Upper lobe of left lung (tissue), 6 donors: ENCODE measurements around the gene GLIS1. TPM values are rescaled to one million over a fixed set of nuclear protein-coding genes. Genes with fewer than 3 reads are reported as not detected.

Source experiments
- ATAC-seq, 2 donors: fragments of 200-7000 bp; cut with Tn5 transposase; one replicate each; pipeline ENCODE4 v1.9.1; 2022; ENCODE audit warnings: mild to moderate bottlenecking in 2 of 2, moderate library complexity in 2 of 2; ENCODE audit not compliant: low FRiP score in 2 of 2
- DNase-seq, 2 donors: peaks; one replicate each; pipeline ENCODE4 v3.0.0-alpha.2; 2019 to 2020
- H3K27ac ChIP-seq, 4 donors: fragments of 200-600 bp; sonication (generic); one replicate each; pipeline ENCODE4 v1.5.1; 2016 to 2019
- H3K27me3 ChIP-seq, 4 donors: fragments of 200-600 bp; sonication (generic); one replicate each; pipeline ENCODE4 v1.5.1; 2017 to 2019
- H3K36me3 ChIP-seq, 4 donors: fragments of 200-600 bp; sonication (generic); one replicate each; pipeline ENCODE4 v1.5.1; 2016 to 2019
- H3K4me1 ChIP-seq, 4 donors: fragments of 200-600 bp; sonication (generic); one replicate each; pipeline ENCODE4 v1.5.1; 2018 to 2019
- H3K4me3 ChIP-seq, 4 donors: fragments of 200-600 bp; sonication (generic); one replicate each; pipeline ENCODE4 v1.5.1; 2017 to 2019; ENCODE audit warnings: mild to moderate bottlenecking in 2 of 4, moderate library complexity in 1 of 4
- H3K9me3 ChIP-seq, 4 donors: fragments of 200-600 bp; sonication (generic); one replicate each; pipeline ENCODE4 v1.5.1; 2018 to 2019
- EP300 ChIP-seq, 4 donors: sonication (generic); formaldehyde crosslinking; IDR thresholded peaks; one replicate each; pipeline ENCODE4 v1.5.1; 2017; ENCODE audit warnings: antibody characterized with exemption in 4 of 4, control low read depth in 2 of 4
- POLR2A ChIP-seq, 4 donors: fragments of 450-650 bp; IDR thresholded peaks; one replicate each; pipeline ENCODE4 v1.5.1; 2016 to 2017; ENCODE audit warnings: antibody characterized with exemption in 4 of 4, mild to moderate bottlenecking in 2 of 4
- POLR2AphosphoS5 ChIP-seq, 2 donors: sonication (generic); formaldehyde crosslinking; IDR thresholded peaks; one replicate each; pipeline ENCODE4 v1.5.1; 2017; ENCODE audit warnings: antibody characterized with exemption in 2 of 2
- WGBS, 2 donors: methylation state at CpG; one replicate each; pipeline ENCODE4 v1.1.5; 2017 to 2018; 5-methylcytosine and 5-hydroxymethylcytosine counted together
- total RNA-seq, 6 donors: library from RNA; depleted of rRNA in 4 of 6; stranded (reverse); fragments of >200 nt in 4 of 6; gene quantifications; one replicate each; pipeline versions ENCODE4 v1.1.0 to v1.2.1, GENCODE V29; 2016 to 2021
- TF ChIP-seq, protein P1 (sequence below), 6 experiments: fragments of 450-650 bp in 4 of 6; fragments of 200-600 bp in 2 of 6; sonication (generic) in 2 of 6; IDR thresholded peaks; one replicate each; pipeline ENCODE4 v1.5.1; 2016 to 2019; ENCODE audit warnings: antibody characterized with exemption in 6 of 6
- donor health status: DM: no; HTN: no; CAD: no; lungs with moderate emphysema.
- donor health status: DM: no; HTN: yes; CAD: no; lungs with severe emphysema.

GLIS1 gene
- total RNA-seq, 6 donors from 2014 or later, result 0.26 to 1.0 TPM; not detected in 4

DNA sequence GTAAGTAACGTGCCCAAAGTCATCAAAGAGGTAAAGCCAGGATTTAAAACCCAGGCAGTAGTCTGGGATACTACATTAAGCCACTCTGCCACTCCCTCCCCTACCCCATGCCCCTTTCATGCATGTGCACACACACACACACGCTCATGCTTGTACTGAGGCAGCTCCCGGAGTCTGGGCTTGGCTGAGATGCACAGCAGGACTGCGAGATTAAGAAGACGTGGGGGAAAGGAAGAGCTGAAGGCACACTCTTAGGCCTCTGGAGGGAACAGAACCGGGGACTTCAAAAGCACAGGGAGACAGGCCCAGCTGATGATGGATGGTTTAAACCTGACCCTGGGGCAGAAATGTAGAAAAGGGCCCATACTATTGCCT lies 98.3 kb downstream of the GLIS1 start:
- Histone ChIP-seq H3K9me3 (no peaks in the 10 kb centered on the region), H3K36me3 (no peaks in the 10 kb centered on the region), H3K4me1 (no peaks in the 10 kb centered on the region), H3K27me3 (no peaks in the 10 kb centered on the region), H3K4me3 (no peak overlapping the region), H3K27ac (no peak overlapping the region)
- TF ChIP-seq, protein P1, sequence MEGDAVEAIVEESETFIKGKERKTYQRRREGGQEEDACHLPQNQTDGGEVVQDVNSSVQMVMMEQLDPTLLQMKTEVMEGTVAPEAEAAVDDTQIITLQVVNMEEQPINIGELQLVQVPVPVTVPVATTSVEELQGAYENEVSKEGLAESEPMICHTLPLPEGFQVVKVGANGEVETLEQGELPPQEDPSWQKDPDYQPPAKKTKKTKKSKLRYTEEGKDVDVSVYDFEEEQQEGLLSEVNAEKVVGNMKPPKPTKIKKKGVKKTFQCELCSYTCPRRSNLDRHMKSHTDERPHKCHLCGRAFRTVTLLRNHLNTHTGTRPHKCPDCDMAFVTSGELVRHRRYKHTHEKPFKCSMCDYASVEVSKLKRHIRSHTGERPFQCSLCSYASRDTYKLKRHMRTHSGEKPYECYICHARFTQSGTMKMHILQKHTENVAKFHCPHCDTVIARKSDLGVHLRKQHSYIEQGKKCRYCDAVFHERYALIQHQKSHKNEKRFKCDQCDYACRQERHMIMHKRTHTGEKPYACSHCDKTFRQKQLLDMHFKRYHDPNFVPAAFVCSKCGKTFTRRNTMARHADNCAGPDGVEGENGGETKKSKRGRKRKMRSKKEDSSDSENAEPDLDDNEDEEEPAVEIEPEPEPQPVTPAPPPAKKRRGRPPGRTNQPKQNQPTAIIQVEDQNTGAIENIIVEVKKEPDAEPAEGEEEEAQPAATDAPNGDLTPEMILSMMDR (IDR thresholded peaks at IDR 0.05), result no peak
- TF ChIP-seq EP300 (IDR thresholded peaks at IDR 0.05) (no peak), POLR2AphosphoS5 (IDR thresholded peaks at IDR 0.05) (no peak), POLR2A (IDR thresholded peaks at IDR 0.05) (no peak)
- no peak for ATAC-seq
- 64 to 81% methylated on average over 6 of the region's 6 CpGs for WGBS, 2 donors
- peak in 1 of 2 donors; percentile 9 for DNase-seq

DNA sequence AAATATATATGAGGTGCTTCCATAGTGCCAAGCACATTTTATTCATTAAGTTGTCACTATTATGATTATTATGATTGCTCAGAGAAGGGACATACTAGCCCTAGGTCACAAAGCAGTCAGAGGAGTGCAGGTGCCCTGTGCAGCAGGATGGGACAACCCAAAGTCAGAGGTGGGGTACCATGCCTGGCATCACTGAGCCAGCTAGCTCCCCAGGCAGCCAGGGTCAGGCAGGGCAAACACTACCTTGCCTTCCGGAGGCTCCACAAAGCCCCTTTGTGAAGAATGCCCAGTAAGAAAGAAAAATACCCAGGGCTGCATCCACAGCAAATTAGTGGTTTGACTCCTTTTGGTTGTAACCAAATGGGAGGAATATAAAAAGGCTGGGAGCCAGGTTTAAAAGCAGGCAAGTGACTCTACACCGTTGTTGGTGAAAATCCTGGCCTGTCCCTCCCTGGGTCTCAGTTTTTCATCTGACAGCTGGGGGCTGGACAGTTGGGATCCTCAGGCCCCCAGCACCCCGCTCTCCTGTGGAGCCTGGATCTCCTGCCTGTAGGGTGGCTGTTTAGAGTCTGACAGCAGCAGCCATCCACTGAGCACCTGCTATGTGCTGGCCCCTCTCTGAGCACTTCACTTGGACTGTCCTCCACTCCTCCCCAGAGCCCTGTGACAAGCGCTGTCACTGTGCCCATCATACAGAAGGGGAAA lies 98.8 kb downstream of the GLIS1 start:
- H3K9me3 ChIP-seq, result no peaks in the 10 kb centered on the region
- TF ChIP-seq, protein P1 (IDR thresholded peaks at IDR 0.05), result no peak
- TF ChIP-seq EP300 (IDR thresholded peaks at IDR 0.05) (no peak), POLR2A (IDR thresholded peaks at IDR 0.05) (no peak), POLR2AphosphoS5 (IDR thresholded peaks at IDR 0.05) (no peak)
- ATAC-seq (no peak), DNase-seq (peak in 1 of 2 donors; percentile 10)
- no peak overlapping the region for H3K27ac ChIP-seq
- no peak overlapping the region for H3K4me3 ChIP-seq
- 83 to 85% methylated on average over 4 of the region's 4 CpGs for WGBS, 2 donors
- no peaks in the 10 kb centered on the region for H3K4me1 ChIP-seq
- H3K27me3 ChIP-seq, result no peaks in the 10 kb centered on the region
- no peaks in the 10 kb centered on the region for H3K36me3 ChIP-seq

DNA sequence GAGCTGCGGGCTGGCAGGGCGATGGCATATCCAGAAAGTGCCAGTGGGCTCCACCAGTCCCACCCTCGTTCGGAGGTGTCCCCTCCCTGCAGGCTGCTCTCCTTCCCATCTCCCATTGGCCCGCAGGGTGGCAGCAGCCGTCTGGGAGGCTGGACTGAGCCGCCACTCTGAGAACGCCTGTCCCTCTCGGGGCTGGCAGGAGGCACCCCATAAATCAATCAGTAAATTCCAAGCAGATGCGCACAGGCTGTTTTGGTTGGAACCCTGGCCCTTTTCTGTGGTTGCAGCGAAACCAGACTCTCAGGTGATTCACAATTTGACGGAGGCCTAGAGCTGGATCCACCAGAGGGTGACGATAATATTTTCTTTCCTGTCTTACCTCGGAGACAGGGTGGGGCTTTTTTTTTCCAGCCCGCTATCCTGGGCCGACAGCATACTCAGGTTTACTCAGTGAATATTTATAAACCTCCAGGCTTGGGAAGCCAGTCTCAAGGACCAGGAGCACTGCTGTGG lies 99.7 kb downstream of the GLIS1 start:
- 60 to 71% methylated on average over 7 to 16 of the region's 16 CpGs for WGBS, 2 donors
- ATAC-seq (no peak), DNase-seq (peak in 1 of 2 donors; percentile 9)
- no peaks in the 10 kb centered on the region for H3K36me3 ChIP-seq
- TF ChIP-seq, protein P1 (IDR thresholded peaks at IDR 0.05), result no peak
- no peak for TF ChIP-seq POLR2AphosphoS5 (IDR thresholded peaks at IDR 0.05)
- no peak for TF ChIP-seq POLR2A (IDR thresholded peaks at IDR 0.05)
- no peak for TF ChIP-seq EP300 (IDR thresholded peaks at IDR 0.05)
- no peak overlapping the region for H3K27ac ChIP-seq
- H3K4me1 ChIP-seq, result no peaks in the 10 kb centered on the region
- H3K27me3 ChIP-seq, result no peaks in the 10 kb centered on the region
- H3K9me3 ChIP-seq, result no peaks in the 10 kb centered on the region
- no peak overlapping the region for H3K4me3 ChIP-seq

DNA sequence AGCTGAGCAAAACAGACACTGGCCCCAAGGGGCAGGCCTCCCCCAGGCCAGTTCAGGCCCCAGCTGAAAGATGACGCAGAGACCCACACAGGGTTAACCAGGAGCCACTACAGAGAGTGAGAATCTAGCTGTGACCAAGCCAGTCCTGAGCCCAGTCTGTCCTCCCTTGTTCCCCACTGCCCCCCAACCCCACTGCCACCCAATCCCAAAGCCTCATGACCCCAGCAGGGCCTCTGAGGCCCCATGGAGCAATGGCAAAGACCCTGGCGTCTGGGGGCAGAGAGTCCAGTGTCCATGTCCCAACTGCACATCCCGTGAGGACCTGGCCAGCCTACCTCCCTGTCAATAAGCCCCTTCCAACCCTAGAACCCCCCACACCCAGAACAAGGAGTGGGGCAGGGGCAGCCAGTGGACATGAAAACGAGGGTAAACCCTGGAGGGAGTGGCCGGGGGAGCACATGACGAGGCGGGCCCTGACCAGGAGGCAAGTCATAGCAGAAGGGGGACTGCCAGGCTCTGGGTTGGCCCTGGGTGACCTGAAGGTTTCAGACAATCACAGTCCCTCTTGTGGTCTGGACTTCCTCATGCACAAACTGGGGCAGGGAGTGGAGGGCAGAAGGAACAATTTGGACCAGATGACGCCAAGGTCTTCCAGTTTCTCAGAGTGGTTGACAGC lies 100.5 kb downstream of the GLIS1 start:
- no peaks in the 10 kb centered on the region for H3K9me3 ChIP-seq
- TF ChIP-seq, protein P1 (IDR thresholded peaks at IDR 0.05), result no peak
- TF ChIP-seq POLR2A (IDR thresholded peaks at IDR 0.05), result no peak
- TF ChIP-seq POLR2AphosphoS5 (IDR thresholded peaks at IDR 0.05), result no peak
- no peak for TF ChIP-seq EP300 (IDR thresholded peaks at IDR 0.05)
- no peaks in the 10 kb centered on the region for H3K27me3 ChIP-seq
- DNase-seq, result peak in 1 of 2 donors; percentile 14
- WGBS, 2 donors, result 77 to 85% methylated on average over 6 to 8 of the region's 8 CpGs
- H3K27ac ChIP-seq, result no peak overlapping the region
- ATAC-seq, result no peak
- no peak overlapping the region for H3K4me3 ChIP-seq
- no peaks in the 10 kb centered on the region for H3K4me1 ChIP-seq
- no peaks in the 10 kb centered on the region for H3K36me3 ChIP-seq
